Neural progenitor cell (in vitro differentiated cells): ENCODE results near the gene MRPL36. TPM values are rescaled to one million over a fixed set of nuclear protein-coding genes. Genes with fewer than 3 reads are reported as not detected.
"Not testable (repeated sequence)": the region's sequence is repeated elsewhere in the genome, so short reads cannot be mapped to it uniquely, and the experiment has no call there.

Experiments used
- DNase-seq: peaks from one replicate; pipeline ENCODE4 v3.0.0-alpha.2; 2016; ENCODE audit warnings: low spot score
- H2AFZ ChIP-seq: fragments of 200-600 bp; sonication (generic); replicated peaks from 2 replicates; pipeline ENCODE4 v1.6.1; 2016; ENCODE audit warnings: antibody characterized with exemption
- H3F3A ChIP-seq: fragments of 200-600 bp; sonication (generic); 2 replicates; pipeline ENCODE4 v1.6.1; 2016; ENCODE audit warnings: antibody characterized with exemption, low read depth
- H3K27ac ChIP-seq: fragments of 200-600 bp; sonication (generic); 2 replicates; pipeline ENCODE4 v1.5.1; 2016; ENCODE audit warnings: mild to moderate bottlenecking
- H3K27me3 ChIP-seq: fragments of 200-600 bp; sonication (generic); 2 replicates; pipeline ENCODE4 v1.6.1; 2016; ENCODE audit warnings: mild to moderate bottlenecking, moderate library complexity
- H3K36me3 ChIP-seq: fragments of 200-600 bp; sonication (generic); 2 replicates; pipeline ENCODE4 v1.5.1; 2016
- H3K4me1 ChIP-seq: fragments of 200-600 bp; sonication (generic); 2 replicates; pipeline ENCODE4 v1.6.1; 2016; ENCODE audit warnings: mixed run types
- H3K4me2 ChIP-seq: fragments of 200-600 bp; sonication (generic); 2 replicates; pipeline ENCODE4 v1.6.1; 2016
- H3K4me3 ChIP-seq: fragments of 200-600 bp; sonication (generic); 2 replicates; pipeline ENCODE4 v1.5.1; 2016
- H3K79me2 ChIP-seq: fragments of 200-600 bp; sonication (generic); 2 replicates; pipeline ENCODE4 v1.6.1; 2016; ENCODE audit warnings: low read depth
- H3K9ac ChIP-seq: fragments of 200-600 bp; sonication (generic); 2 replicates; pipeline ENCODE4 v1.6.1; 2016
- H3K9me3 ChIP-seq: fragments of 200-600 bp; sonication (generic); 2 replicates; pipeline ENCODE4 v1.5.1; 2016; ENCODE audit warnings: low read depth
- H4K20me1 ChIP-seq: fragments of 200-600 bp; sonication (generic); 2 replicates; pipeline ENCODE4 v1.6.1; 2016; ENCODE audit warnings: low read depth
- H3K27ac Mint-ChIP-seq: 3 replicates; pipeline ENCODE4 v1.8.0; 2021; ENCODE audit warnings: mixed read lengths
- H3K27me3 Mint-ChIP-seq: 2 replicates; pipeline ENCODE4 v1.8.0; 2022; ENCODE audit warnings: low read depth, mild to moderate bottlenecking, inconsistent platforms, moderate library complexity, mixed read lengths; ENCODE audit not compliant: insufficient read depth
- H3K36me3 Mint-ChIP-seq: 3 replicates; pipeline ENCODE4 v1.8.0; 2021; ENCODE audit warnings: mixed read lengths
- H3K4me1 Mint-ChIP-seq: 3 replicates; pipeline ENCODE4 v1.8.0; 2021; ENCODE audit warnings: mixed read lengths
- H3K4me3 Mint-ChIP-seq: 3 replicates; pipeline ENCODE4 v1.8.0; 2021; ENCODE audit warnings: mild to moderate bottlenecking, moderate library complexity, mixed read lengths
- H3K9me3 Mint-ChIP-seq: 3 replicates; pipeline ENCODE4 v1.8.0; 2020; ENCODE audit warnings: mixed read lengths
- CTCF ChIP-seq: fragments of 200-600 bp; sonication (generic); IDR thresholded peaks from 2 replicates; pipeline ENCODE4 v1.5.1; 2017; ENCODE audit warnings: antibody characterized with exemption, mild to moderate bottlenecking
- EZH2 ChIP-seq: fragments of 200-600 bp; sonication (generic); IDR thresholded peaks from 2 replicates; pipeline ENCODE4 v1.6.1; 2017; ENCODE audit warnings: antibody characterized with exemption, mild to moderate bottlenecking, moderate library complexity
- EZH2phosphoT487 ChIP-seq: fragments of 200-600 bp; sonication (generic); IDR thresholded peaks from 2 replicates; pipeline ENCODE4 v1.6.1; 2017; ENCODE audit warnings: antibody characterized with exemption
- total RNA-seq: library from RNA; depleted of rRNA; stranded (reverse); fragments of >200 nt; gene quantifications from 2 replicates; pipeline ENCODE4 v1.2.3, GENCODE V29; 2015; ENCODE audit warnings: low replicate concordance

The MRPL36 gene
- total RNA-seq, 1 donor from 2014 or later, result 22.2 TPM

GRCh38 chr5:1818784-1819183 is 19.1 kb upstream of the MRPL36 start:
- Mint-ChIP-seq H3K4me1 (no peaks in the 10 kb centered on the region), H3K4me3 (no peak overlapping the region), H3K27ac (no peak overlapping the region), H3K27me3 (no peaks in the 10 kb centered on the region), H3K36me3 (peaks cover 59% of the 10 kb centered on the region), H3K9me3 (no peaks in the 10 kb centered on the region)
- Histone ChIP-seq H3K36me3 (peaks cover 7% of the 10 kb centered on the region), H3K4me1 (peaks cover 10% of the 10 kb centered on the region), H3K4me3 (no peak overlapping the region), H3K9me3 (no peaks in the 10 kb centered on the region), H3F3A (peaks cover 6% of the 10 kb centered on the region), H3K27me3 (no peaks in the 10 kb centered on the region), H3K27ac (no peak overlapping the region), H4K20me1 (peaks cover 6% of the 10 kb centered on the region), H3K4me2 (no peak overlapping the region), H3K9ac (no peak overlapping the region), H2AFZ (no peak overlapping the region), H3K79me2 (peaks cover 17% of the 10 kb centered on the region)
- TF ChIP-seq EZH2phosphoT487 (no peak), CTCF (no peak), EZH2 (no peak)
- no peak for DNase-seq

- H3K9me3 Mint-ChIP-seq, result no peaks in the 10 kb centered on the region
- Histone ChIP-seq H3K9ac (no peak overlapping the region), H3K36me3 (peaks cover 7% of the 10 kb centered on the region)
Observed at GRCh38 chr5:1817261-1818043, 17.8 kb upstream of the MRPL36 start.

GRCh38 chr5:1816495-1817089 is 17.0 kb upstream of the MRPL36 start:
- H3K4me1 Mint-ChIP-seq, H3K27ac Mint-ChIP-seq, H3K9ac ChIP-seq, H3K27ac ChIP-seq, H3K4me3 Mint-ChIP-seq, H3K9me3 ChIP-seq, H3K36me3 ChIP-seq, H3K27me3 ChIP-seq, H3K4me2 ChIP-seq, H4K20me1 ChIP-seq, H3F3A ChIP-seq, DNase-seq, H2AFZ ChIP-seq, H3K27me3 Mint-ChIP-seq, H3K4me3 ChIP-seq, H3K9me3 Mint-ChIP-seq: not testable (repeated sequence)
- H3K4me1 ChIP-seq, result peaks cover 10% of the 10 kb centered on the region
- peaks cover 66% of the 10 kb centered on the region for H3K36me3 Mint-ChIP-seq
- peaks cover 27% of the 10 kb centered on the region for H3K79me2 ChIP-seq

More at GRCh38 chr5:1817261-1818043, 17.8 kb upstream of the MRPL36 start:
- TF ChIP-seq CTCF, result no peak
- no peak for TF ChIP-seq EZH2
- no peak for TF ChIP-seq EZH2phosphoT487
- no peaks in the 10 kb centered on the region for H3K4me1 Mint-ChIP-seq
- no peaks in the 10 kb centered on the region for H3K27me3 Mint-ChIP-seq
- peaks cover 19% of the 10 kb centered on the region for H3K79me2 ChIP-seq
- H3K4me1 ChIP-seq, result peaks cover 10% of the 10 kb centered on the region
- no peak overlapping the region for H3K4me2 ChIP-seq
- peaks cover 6% of the 10 kb centered on the region for H3F3A ChIP-seq
- no peaks in the 10 kb centered on the region for H3K27me3 ChIP-seq
- DNase-seq, result no peak
- H3K36me3 Mint-ChIP-seq, result peaks cover 60% of the 10 kb centered on the region
- H2AFZ ChIP-seq, result no peak overlapping the region
- no peak overlapping the region for H3K4me3 ChIP-seq
- H4K20me1 ChIP-seq, result peaks cover 4% of the 10 kb centered on the region
- H3K4me3 Mint-ChIP-seq, result no peak overlapping the region
- no peak overlapping the region for H3K27ac ChIP-seq
- H3K9me3 ChIP-seq, result no peaks in the 10 kb centered on the region
- H3K27ac Mint-ChIP-seq, result no peak overlapping the region

GRCh38 chr5:1815881-1816292 is 16.2 kb upstream of the MRPL36 start:
- no peak overlapping the region for H3K4me3 Mint-ChIP-seq
- no peak overlapping the region for H3K27ac Mint-ChIP-seq
- DNase-seq, result no peak
- Histone ChIP-seq H3K9me3 (no peaks in the 10 kb centered on the region), H4K20me1 (peaks cover 11% of the 10 kb centered on the region), H3K4me1 (peaks cover 10% of the 10 kb centered on the region), H3K79me2 (peaks cover 33% of the 10 kb centered on the region), H3K4me3 (no peak overlapping the region), H2AFZ (no peak overlapping the region), H3K27me3 (no peaks in the 10 kb centered on the region), H3F3A (peaks cover 6% of the 10 kb centered on the region), H3K9ac (no peak overlapping the region), H3K27ac (no peak overlapping the region), H3K4me2 (no peak overlapping the region), H3K36me3 (peaks cover 12% of the 10 kb centered on the region)
- TF ChIP-seq EZH2phosphoT487, result no peak
- peak; percentile 5 for TF ChIP-seq CTCF
- no peak for TF ChIP-seq EZH2
- H3K27me3 Mint-ChIP-seq, result no peaks in the 10 kb centered on the region
- H3K9me3 Mint-ChIP-seq, result no peaks in the 10 kb centered on the region
- H3K4me1 Mint-ChIP-seq, result no peaks in the 10 kb centered on the region
- peaks cover 64% of the 10 kb centered on the region for H3K36me3 Mint-ChIP-seq
